Stimulated activated CD8-positive, alpha-beta memory T cell treated with anti-CD3 and anti-CD28 coated beads, Interleukin-2, amount 100 ng/mL, for 48 hours (primary cell): ENCODE results near the gene PTRHD1.

Source experiments
- DNase-seq, 2 donors: peaks; one replicate each; pipeline ENCODE4 v3.0.0-alpha.2; 2020; ENCODE audit warnings: low read depth in 2 of 2

Gene PTRHD1

GRCh38 chr2:24761866-24762265, 31.3 kb downstream of the PTRHD1 start:
- DNase-seq = no peak

DNA sequence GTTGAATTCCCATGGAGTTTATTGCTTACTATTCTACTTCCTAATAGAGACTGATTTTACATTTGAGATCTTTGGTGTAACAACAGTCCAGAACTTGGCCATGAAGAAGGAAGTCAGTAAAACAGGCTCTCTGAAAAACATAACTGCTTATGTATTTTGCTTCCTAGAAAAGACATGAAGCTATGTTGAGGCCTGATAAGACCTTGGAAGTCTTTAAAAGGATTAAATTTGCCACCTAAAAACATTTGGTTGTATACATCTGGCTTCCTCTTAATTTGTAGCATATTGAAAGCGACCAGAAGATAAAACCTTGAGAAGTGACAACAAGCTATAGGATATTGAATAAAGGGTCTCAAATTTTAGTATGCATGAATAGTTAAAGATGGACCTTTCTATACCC, 36.4 kb downstream of the PTRHD1 start:
- DNase-seq = no peak

DNA sequence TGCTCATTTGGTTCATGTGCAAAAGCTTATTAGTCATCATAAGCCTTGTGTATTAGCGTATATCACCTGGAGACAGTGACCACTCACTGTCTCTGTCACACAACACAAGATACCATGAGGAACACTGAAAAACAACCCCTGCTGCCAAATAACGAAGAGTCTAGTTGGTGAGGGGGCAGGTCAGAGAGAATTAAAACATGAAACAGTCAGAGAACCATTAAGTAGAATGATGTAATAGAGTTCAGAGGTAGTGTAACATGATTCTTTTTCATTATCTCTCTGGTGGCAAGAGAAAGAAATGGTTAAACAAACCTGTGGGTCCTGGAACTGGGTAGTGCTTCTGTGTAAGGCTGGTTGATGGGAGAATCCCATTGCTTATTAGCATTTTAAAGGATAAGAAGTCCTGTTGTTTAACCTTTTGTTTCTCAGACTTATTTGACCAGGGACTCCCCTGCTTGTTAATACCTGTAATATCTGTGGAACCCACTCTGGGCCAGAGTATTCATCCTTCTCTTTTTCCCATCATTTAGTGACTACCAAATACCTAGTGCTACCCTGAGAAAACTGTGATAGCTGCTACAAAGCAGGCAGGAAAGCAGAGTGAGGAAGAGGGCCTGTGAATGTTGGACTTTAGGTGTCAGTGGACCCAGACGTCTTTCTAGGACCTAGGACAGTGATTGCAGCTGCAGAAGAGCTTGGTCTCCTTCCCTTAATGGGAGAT, 38.0 kb downstream of the PTRHD1 start:
- DNase-seq = no peak

DNA sequence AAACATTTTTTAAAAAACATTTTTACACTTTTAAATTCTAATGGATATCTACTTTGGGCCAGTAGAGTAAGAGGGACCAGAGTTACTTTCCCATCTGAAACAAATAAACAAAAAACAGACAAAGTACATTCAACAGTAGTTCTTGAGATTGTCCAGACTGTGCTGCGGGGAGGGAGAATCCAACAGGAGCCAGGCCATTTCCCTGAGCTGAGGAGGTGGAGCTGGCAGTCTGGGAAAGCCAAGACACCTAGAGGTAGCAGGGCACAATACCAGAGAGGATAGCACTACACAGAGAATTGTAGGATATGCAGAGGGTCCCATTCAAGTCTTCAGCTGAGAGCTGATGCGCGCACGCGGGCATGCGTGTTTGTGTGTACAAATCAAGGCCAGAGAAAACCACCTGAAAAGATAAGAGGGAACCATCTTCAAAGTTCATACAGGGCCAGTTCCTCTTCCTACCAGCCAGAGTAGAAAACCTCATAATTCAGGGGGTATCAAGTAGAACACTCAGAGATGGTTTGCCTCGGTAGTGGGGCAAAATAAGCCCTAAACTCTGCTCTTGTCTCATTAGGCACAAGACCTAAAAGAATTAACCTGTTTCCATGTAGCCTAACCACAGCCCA, 44.0 kb downstream of the PTRHD1 start:
- no peak for DNase-seq

DNA sequence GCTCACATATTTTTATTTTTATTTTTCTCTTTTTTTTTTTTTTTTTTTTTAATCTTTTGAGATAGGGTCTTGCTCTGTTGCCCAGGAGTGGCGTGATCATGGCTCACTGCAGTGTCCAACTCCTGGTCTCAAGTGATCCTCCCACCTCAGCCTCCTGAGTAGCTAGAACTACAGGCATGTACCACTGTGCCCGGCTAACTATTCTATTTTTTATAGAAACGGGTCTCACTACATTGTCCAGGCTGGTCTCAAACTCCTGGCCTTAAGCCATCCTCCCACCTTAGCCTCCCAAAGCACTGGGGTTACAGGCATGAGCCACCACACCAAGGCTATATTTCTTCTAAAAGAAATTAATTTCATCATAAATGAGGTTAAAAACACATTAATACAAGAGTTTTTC, 45.9 kb downstream of the PTRHD1 start:
- DNase-seq = no peak

- DNase-seq = no peak
Observed at GRCh38 chr2:24745825-24746224, 47.4 kb downstream of the PTRHD1 start.

GRCh38 chr2:24744356-24744755, 48.8 kb downstream of the PTRHD1 start:
- DNase-seq = no peak

DNA sequence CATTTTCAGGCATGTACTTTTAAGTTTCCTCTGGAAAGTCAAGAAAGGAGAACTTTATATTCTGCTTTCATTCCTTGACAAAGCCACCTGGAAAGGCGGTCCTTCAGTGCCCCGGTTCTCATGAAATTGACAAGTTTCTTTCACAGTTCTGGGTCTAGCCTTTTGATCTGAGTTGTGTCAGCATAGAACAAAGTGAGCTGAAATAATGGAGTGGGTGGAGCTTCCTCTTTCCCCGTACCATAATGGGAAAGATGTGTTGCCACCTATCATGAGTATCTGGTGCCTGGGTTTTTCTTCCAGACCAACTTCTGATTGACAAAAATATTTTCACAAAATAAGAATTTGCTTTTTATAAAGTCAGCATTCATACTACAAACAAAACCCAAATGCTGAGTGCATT, 49.3 kb downstream of the PTRHD1 start:
- DNase-seq = no peak

GRCh38 chr2:24742730-24743129, 50.5 kb downstream of the PTRHD1 start:
- DNase-seq = no peak

DNA sequence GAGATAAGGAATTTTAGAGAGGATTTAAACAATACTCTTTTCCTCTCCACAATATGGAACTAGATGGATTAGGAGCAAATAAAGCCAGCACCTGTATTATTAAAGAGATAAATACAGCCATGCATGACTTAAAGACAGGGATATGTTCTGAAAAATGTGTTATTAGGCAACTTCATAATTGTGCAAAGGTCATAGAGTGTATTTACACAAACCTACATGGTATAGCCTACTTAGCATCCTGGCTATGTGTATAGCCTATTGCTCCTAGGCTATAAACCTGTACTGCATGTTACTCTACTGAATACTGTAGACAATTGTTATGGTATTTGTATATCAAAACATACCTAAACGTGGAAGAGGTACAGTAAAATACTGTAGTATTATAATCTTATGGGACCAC, 53.0 kb downstream of the PTRHD1 start:
- DNase-seq = no peak
